ENCODE results near the gene RTF2.
"Not testable (repeated sequence)": the region's sequence is repeated elsewhere in the genome, so short reads cannot be mapped to it uniquely, and the experiment has no call there.

Gene RTF2

GRCh38 chr20:56522311-56522710 lies 53.9 kb downstream of the RTF2 start:
- Histone ChIP-seq H3K4me3 (no peak overlapping the region), H3K27ac (no peak overlapping the region)

GRCh38 chr20:56524444-56524843 lies 56.0 kb downstream of the RTF2 start, which contains the start of gene FAM209A:
FAM209A (plus strand) TSS chr20:56524744; CDS start chr20:56524809, 65 bp downstream.
- H3K4me3 ChIP-seq, H3K27ac ChIP-seq: not testable (repeated sequence)

GRCh38 chr20:56527521-56527920 lies 59.1 kb downstream of the RTF2 start:
- Histone ChIP-seq H3K4me3 (no peak overlapping the region), H3K27ac (no peak overlapping the region)

GRCh38 chr20:56532946-56533345 lies 64.5 kb downstream of the RTF2 start, which contains the start of gene FAM209B:
FAM209B (plus strand) TSS chr20:56533246; CDS start chr20:56533342, 96 bp downstream.
- H3K4me3 ChIP-seq, H3K27ac ChIP-seq: not testable (repeated sequence)

- Histone ChIP-seq H3K4me3 (no peak overlapping the region), H3K27ac (no peak overlapping the region)
These were observed 69.6 kb downstream of the RTF2 start for GRCh38 chr20:56537997-56538396.

GRCh38 chr20:56540415-56540814 lies 72.0 kb downstream of the RTF2 start:
- H3K4me3 ChIP-seq, result no peak overlapping the region
- no peak overlapping the region for H3K27ac ChIP-seq

- H3K27ac ChIP-seq, result no peak overlapping the region
- H3K4me3 ChIP-seq, result no peak overlapping the region
These were observed 74.1 kb downstream of the RTF2 start for GRCh38 chr20:56542489-56543030.

GRCh38 chr20:56551571-56551970 lies 83.1 kb downstream of the RTF2 start:
- H3K4me3 ChIP-seq, result no peak overlapping the region

GRCh38 chr20:56552911-56553629 lies 84.6 kb downstream of the RTF2 start:
- Histone ChIP-seq H3K27ac (peak overlapping the region in 2 of 21 experiments; percentile 11 to 17), H3K4me3 (no peak overlapping the region)

More at GRCh38 chr20:56551571-56551970, 83.1 kb downstream of the RTF2 start:
- H3K27ac ChIP-seq, result no peak overlapping the region

- Histone ChIP-seq H3K27ac (peak overlapping the region in 12 of 21 experiments; percentile 19 to 72 (median 38)), H3K4me3 (no peak overlapping the region)
These were observed 86.4 kb downstream of the RTF2 start for GRCh38 chr20:56554869-56555268.

GRCh38 chr20:56558968-56559367 lies 90.5 kb downstream of the RTF2 start:
- Histone ChIP-seq H3K27ac (peak overlapping the region in 4 of 21 experiments; percentile 4 to 31 (median 15)), H3K4me3 (no peak overlapping the region)

GRCh38 chr20:56564526-56564925 lies 96.1 kb downstream of the RTF2 start:
- not testable (repeated sequence) for H3K27ac ChIP-seq, H3K4me3 ChIP-seq

- Histone ChIP-seq H3K4me3 (no peak overlapping the region), H3K27ac (no peak overlapping the region)
These were observed 97.1 kb downstream of the RTF2 start for GRCh38 chr20:56565511-56565910.

- Histone ChIP-seq H3K4me3 (no peak overlapping the region), H3K27ac (no peak overlapping the region)
These were observed 98.2 kb downstream of the RTF2 start for GRCh38 chr20:56566621-56567020.

Measured in skin epidermis (tissue), 12 donors.